NCI-H748 (cell line): ENCODE measurements around the gene AFAP1.

ENCODE experiments used
- DNase-seq: peaks from one replicate; lab custom pipeline; 2025; ENCODE audit not compliant: unreplicated experiment; lab: John Stamatoyannopoulos, UW

AFAP1 gene

DNA sequence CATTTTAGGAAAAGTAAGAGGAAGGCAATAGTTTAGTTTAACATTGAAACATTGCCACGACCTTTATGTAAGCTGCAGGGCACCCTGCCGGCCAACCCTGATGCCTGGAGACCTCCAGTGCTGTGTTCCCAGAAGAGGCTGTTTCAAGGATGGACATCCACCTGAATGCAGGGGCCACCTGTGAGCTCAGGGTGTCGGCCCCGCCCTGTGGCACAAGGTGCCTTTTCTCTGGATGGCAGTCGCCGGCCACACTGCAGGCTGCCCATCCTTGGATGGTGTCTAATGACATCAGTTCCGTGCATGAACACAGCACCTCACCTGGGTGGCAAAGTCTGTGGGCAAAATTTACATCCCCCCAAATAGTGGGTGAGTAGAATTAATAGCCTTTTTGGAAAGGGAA is 180.0 kb downstream of the AFAP1 start:
- no peak for DNase-seq

DNA sequence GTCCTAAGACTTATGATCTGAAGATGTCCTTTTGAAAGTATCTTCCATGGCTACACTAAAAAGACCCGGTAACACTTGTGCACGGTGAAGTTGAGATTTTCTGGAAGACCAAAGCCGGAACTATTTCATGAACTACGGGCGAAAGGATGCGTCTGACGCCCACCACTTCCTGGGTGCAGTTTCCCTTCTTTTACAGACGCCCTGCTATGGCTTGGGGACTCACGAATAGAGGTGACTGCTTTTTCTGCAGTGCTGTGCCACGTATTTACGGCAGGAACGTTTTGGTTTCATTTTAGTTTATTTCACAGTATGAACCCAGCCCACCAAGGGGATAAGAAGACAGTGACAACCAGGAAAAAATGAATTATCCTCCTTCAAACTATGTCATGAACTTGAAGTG is 180.4 kb downstream of the AFAP1 start:
- DNase-seq = no peak

DNA sequence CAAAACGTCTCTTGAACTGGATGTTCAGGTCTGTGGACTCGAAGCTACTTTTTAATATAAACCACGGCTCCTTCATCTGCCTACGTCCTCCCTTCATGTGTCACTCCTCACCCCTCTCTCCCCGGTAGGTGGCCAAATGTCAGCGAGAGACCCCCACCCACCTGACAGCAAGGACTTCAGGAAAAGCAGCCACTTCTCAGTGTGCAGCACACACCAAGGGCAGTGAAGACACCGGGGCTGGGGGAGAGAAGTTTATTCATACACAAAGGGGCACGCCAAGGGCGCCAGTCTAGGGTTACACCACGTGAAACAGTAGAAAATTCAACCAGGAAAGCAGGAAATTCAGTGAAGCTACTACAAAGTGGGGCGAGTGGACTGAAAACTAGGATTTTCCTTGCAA is 181.2 kb downstream of the AFAP1 start:
- no peak for DNase-seq

DNA sequence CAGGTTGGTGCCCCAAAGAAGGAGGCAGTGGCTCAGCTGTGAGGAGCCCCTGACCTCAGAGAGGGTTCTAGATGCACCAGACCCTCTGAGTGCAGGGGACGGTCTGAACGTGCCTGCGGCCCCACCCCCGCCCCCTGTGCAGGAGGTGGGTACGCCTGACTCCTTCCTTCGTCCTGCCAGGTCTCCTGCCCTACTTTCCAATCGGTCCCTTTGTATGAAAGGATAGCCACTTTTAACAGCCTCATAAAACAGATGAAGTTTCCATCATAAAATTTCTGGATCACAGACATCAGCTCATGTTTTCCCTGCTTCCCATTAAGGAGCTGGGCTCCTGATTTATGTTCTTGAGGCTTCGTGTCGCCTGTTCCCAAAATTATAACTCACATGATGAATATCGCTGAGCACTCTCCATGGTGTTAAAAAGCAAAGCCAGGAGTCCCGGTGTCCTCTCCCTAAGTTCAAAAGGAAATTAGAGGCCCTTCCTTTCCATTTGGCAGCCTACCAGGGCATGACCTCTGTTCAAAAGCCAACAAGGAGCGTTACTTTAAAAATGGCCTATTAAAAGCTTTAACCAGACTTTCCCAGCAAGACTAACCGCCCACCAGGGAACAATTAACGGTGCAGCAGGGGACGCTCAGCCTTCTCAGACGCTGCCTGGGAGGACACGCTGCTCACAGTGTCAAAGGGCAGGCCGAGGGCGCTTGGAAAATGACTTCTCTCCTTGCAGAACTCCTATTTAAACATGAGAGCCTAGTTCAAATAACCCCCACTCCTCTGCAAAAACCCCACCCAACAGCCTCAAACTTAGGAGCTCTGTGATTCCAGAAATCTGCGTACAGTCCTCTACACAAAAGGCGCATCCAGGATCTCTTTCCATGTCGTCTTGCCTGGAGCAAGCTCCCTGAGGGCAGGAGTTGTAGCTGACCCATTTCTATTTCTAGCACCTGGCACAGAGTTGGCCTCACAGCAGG is 181.9 kb downstream of the AFAP1 start:
- DNase-seq = no peak

DNA sequence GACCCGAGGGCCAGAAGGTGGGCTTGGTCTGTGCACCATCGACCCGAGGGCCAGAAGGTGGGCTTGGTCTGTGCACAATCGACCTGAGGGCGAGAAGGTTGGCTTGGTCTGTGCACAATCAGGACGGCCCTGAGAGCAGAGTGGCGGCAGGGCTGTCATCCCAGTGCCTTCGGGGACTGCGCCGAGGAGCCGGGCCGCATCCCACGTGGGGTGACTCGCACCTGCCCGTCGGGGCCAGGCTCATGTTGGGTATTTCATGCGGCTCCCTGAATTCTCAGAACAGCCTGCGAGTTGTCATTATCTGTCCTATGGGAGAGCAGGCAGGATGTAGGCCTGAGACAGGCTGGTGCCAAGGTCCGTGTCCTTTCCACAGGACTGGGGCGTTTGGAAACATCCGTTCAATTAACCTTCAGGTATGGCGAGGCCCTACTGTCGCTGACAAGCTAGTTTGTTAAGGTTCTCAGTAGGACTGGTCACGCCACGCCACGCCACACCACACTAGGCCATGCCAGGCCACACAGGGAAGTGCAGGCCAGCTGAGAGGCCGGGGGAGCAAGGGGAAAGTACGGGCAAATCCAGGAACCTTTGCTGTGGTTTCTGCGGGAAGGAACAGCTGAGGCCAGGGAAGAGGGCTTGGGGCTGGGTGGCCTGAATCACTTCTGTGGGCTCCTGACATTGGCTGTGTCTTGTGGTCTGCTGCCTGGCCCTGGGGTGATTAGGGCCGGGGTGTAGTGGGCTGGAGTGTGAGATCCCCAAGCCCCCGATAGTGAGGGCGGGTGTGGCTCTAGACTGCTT is 182.9 kb downstream of the AFAP1 start:
- no peak for DNase-seq

DNA sequence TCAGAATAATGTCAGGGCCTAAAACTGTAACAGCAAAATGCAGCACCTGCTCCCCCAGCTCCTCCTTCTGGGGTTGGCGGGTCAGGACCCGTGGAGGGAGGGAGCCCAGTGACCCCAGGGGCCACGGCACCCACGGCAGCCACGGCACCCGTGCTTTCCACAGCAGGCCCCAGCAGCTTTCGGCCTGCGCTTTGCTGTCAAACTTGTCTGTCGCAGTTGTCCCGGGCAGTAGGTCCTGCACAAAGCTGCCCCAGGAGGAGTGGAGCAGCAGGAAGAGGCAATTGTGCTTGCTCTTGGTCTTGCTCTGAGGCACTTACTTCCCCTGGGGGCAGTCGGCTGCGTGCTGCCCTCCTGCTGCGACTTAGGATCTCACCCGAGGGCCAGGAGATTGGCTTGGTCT is 183.6 kb downstream of the AFAP1 start:
- no peak for DNase-seq

DNA sequence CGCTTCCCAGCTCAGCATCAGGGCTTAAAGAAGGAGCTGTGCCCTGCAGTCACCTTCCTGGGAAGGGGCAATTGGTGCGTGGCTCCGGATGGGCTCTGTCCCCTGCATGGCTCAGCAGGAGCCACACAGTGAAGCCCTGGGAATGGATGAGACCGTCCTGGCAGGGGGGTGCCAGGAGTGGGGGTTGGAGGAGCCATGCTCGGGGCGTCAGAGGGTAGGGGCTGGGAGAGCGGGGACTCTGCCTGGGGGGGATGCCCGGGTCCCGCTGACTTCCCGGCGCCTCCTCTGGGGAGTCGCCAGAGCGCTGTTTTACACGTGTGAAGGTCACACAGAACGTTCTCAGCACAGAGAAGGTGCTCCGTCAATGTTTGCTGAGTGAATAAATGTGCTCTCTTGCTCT is 184.1 kb downstream of the AFAP1 start:
- no peak for DNase-seq

DNA sequence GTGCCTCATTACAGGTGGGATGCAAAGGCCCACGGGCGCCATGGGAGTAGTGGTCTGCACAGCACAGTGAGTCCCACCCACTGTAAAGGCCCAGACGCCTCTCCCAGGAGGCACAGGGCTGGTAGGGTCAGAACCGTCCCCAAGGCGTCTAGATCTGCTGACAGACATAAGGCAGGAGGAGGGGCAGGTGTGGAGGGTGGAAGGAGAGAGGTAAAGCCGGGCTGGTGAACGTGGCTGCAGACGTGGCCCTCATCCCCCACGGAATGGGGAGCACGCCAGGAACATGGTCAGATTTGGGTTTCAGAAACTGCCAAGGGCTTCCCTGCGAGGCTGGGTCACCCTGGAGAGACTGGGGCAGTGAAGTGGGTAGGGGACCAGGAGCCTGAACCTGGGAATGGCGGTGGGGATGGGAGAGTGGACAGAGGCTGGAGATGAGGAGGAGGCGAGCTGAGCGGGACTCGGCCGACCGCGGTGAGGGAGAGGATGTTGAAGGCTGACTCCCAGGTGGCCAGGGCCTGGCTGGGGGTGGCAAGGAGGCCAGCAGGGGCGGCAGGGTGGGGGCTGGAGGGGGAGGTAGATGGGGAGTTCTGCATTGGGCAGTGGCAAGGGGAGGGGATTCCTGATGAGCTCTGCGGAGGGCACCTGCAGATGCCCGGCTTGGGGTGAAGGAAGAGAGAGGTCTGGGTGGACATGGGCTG is 184.9 kb downstream of the AFAP1 start:
- no peak for DNase-seq

DNA sequence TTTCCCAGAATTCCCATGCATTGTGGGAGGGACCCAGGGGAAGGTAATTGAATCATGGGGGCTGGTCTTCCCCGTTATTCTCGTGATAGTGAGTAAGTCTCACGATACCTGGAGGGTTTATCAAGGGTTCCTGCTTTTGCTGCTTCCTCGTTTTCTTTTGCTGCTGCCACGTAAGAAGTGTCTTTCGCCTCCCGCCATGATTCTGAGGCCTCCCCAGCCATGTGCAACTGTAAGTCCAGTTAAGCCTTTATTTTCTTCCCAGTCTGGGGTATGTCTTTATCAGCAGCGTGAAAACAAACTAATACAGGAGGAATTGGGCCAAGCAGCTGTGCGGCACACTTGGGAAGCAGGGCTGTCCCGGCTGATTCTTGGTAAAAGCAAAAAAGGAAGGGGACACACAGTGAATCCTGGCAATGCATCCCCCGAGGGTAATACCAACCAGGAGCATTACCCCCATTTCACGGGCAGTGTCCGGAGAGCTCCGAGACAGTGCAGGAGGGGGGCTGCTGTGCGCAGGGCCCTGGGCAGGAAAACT is 185.7 kb downstream of the AFAP1 start:
- no peak for DNase-seq

DNA sequence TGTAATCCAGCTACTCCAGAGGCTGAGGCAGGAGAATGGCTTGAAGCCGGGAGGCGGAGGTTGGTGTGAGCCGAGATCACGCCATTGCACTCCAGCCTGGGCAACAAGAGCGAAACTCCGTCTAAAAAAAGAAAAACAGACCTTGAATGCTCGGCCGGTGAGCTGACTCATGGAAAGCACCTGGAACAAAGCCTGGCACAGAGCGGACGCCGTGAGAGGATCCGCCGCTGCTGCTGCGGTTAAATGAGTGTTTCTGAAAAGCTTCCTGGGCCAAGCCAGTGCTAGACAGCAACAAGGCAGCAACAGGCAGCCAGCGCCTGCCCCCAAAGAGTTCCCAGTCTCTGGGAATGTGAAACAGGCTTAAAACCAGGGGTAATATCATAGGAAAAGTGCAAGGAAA is 186.4 kb downstream of the AFAP1 start:
- DNase-seq = no peak

DNA sequence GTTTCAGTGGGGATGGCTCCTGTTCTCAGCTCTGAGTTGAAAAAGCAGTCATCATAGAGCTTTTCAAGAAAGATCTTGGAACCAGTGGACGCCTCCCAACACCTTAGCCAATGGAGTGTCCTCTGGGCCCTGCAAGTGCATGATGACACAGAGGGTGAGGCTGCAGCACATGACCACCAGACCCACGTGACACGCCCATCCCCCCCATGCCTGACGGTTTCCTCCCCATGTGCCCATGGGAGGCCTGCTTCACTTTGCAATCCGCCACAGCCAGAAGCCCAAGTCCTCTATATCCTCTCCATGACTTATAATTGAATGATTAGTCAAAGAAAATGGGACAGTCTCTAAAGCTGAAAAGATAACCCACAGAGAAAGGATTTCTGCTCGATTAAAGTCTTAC is 187.0 kb downstream of the AFAP1 start:
- no peak for DNase-seq

DNA sequence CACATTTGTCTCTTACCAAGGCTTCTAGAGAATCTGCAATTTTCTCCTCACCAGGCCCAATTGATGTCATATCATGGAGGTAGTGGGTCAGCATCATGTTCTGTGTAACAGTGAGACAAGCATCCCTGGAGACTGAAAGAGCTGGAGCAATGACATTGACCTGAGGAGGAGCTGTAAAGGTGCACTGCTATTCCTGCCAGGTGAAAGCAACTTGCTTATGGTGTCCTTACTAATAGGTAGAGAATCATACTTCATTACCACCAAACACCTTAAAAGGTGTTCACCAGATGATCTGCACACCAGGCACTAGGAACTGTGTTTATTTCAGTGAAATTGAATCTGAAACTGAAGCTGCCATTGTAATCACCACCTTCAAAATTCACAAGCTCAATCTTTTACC is 188.7 kb downstream of the AFAP1 start:
- DNase-seq = no peak

DNA sequence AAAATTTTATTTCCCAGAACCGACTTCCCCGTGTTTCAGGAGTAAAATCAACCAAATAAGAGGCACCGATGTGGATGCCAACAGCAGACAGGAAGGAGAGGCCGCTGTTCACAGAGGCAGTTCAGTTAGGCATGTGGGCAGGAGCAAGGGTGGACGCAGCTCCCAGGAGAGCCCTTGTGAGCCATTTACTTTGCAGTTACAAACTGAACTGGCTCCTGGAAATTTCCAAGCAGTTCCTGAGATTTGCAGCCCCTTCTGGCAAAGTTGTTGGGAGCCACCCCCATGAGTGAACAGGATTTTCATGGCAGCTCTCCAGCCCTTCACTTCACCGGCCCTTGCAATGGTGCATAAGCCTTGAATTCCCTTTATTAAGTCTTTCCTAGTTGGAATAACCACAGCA is 189.1 kb downstream of the AFAP1 start:
- no peak for DNase-seq

DNA sequence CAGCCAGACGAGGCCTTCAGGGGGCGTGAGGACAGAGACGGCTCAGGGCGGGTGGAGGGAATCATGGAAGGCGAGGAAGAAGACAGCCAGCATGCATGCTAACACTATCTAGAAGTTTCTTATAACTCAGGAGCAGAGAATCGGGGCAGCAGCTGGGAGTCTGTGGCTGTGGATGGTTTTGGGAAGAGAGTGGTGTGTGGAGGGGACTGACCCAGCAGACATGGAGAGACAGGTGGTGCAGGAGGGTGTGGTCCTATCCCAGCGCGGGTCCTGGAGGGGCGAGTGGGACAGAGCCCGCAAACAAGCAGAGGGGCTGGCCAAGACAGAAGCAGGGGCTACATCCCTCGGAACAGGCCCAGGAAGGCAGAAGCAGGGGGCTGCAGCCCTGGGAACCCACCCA is 192.1 kb downstream of the AFAP1 start:
- DNase-seq = no peak

DNA sequence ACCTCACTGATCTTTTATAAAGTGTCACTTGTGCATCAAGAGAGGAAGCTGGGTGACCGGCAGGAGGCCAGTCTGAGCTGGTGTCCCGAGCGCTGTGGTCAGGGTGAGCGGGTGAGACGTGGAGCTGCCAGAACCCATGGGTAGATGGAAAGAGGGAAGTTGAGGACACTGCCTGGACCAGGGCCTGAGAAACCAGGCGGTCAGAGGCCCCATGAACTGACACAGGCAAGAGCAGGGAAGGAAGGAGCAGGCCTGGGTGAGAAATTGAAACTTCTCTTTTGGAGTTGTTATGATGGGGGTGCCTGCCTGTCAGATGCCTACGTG is 192.6 kb downstream of the AFAP1 start:
- no peak for DNase-seq

DNA sequence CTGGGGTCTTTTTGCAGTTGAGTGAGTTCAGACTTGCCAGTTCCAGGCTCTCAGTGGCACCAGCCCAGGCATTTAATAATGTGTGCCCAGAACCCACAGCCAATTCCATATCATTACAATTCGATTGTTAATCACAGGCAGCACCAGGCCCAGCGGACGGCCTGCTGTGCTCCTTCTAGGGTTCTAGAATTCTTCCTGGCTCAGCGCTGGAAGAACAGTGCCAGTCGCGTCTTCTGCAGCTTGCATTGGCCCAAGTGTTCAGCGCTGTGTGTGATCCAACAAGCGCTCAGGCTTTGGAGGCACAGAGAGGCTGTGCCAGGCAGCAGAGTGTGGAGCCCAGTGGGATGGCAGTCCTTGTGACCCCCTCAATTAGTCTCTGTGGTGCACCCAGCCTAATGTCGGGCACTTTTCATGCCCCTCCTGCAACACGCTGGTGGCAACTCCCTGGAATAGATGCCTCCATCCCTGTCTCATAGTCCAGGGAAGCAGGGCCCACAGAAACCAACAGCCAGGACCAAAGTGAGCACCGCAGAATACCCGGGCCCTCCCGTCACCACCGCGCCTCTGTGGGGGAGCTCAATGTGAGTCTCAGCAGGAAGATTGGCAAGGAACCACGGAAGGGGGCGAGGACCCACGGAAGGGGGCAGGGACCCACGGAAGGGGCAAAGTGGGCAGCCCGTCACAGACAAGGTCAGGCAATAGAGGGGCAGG is 193.2 kb downstream of the AFAP1 start:
- DNase-seq = no peak

DNA sequence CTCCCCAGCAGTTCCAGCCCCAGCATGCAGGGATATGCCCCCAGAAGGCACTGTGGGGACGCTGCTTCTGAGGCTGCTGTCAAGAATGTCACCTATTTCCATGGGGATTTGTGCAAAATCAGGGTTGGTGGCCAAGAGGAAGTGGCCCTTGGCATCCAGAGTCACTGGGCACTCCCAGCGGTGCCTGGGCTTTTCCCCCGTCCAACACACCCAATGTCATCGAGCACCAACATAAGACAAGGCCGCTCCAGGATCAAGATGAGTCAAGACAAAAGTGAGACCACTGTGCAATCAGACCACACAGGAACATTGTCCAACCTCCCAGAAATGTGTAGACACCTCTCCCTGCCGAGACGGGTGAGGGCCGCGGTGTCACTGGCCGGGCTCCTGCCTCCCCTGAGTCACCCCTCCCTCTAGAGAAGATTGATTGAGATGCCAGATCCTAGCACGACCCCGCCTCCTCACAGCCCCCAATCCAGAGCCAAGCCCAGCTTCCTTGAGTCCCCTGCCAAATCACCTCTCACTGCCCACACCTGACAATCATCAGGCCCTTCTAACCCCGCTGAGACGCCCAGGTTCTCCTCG is 194.3 kb downstream of the AFAP1 start:
- no peak for DNase-seq

DNA sequence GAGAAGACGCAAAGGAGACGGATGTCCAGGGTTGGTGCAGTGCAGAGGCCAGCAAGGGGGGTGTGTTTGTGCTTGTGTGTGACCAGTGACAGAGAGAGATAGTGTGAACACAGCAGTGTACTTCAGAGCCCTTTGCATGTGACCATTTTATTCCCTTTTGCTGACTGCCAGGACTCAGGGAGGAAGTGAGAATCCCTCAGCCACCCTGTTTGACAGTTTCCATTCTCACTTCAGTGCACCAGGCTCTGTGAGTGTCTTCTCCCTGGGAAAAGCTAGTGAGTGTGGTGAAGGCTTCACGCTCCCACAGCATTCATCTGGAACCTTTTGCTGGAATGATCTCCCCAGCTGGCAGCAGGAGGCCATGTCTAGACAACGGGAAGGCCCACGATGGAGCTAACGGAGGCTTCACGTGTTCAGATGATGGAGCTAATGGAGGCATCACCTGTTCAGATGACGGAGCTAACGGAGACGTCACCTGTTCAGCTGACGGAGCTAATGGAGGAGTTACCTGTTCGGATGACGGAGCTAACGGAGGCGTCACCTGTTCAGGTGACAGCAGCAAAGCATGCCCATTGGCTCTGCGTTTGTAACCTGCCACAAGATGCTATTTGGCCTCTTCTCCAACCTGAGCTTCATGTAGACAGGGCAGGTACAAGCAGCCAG is 195.4 kb downstream of the AFAP1 start:
- no peak for DNase-seq

DNA sequence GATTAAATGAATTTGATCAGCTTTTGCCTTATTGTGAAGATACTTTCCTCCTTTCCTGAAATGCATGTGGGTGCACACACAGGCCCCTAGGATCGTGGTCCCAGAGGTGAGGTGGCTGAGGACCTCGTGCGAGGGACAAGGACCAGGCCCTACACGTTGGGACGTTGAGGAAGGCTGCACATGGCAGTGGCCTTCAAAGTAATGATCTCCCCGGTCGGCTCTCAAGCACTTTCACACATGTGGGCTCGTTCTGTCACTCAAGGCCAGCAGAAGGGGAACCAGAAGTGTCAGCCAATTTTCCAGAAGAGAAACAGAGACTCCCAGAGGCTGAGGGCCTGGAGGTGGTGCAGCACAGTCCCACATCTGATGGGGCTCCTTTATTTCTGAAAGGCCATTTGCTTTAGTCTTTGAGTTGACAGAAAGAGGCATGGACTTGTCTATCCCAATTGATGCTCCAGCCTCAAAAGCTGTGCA is 196.8 kb downstream of the AFAP1 start:
- DNase-seq = no peak
